ENCODE data around the gene TNFAIP8L1.
"Not testable (repeated sequence)": the region's sequence is repeated elsewhere in the genome, so short reads cannot be mapped to it uniquely, and the experiment has no call there.

TNFAIP8L1 gene

GRCh38 chr19:4638828-4639530 is at the start of gene TNFAIP8L1:
TNFAIP8L1 (plus strand) TSS chr19:4639516; CDS start chr19:4651870, 12,354 bp downstream.
- peak; percentile 99 for DNase-seq (ENCODE audit: low read depth)

- DNase-seq (ENCODE audit: low read depth): no peak
Measured at GRCh38 chr19:4589579-4590410, 49.5 kb upstream of the TNFAIP8L1 start.

- DNase-seq (ENCODE audit: low read depth): no peak
Measured at GRCh38 chr19:4590559-4590958, 48.8 kb upstream of the TNFAIP8L1 start.

GRCh38 chr19:4591320-4591719 is 48.0 kb upstream of the TNFAIP8L1 start:
- no peak for DNase-seq (ENCODE audit: low read depth)

- DNase-seq (ENCODE audit: low read depth): no peak
Measured at GRCh38 chr19:4592445-4592844, 46.9 kb upstream of the TNFAIP8L1 start.

- DNase-seq (ENCODE audit: low read depth): no peak
Measured at GRCh38 chr19:4593409-4593851, 45.9 kb upstream of the TNFAIP8L1 start.

- no peak for DNase-seq (ENCODE audit: low read depth)
Measured at GRCh38 chr19:4594201-4594600, 45.1 kb upstream of the TNFAIP8L1 start.

GRCh38 chr19:4595158-4595557 is 44.2 kb upstream of the TNFAIP8L1 start:
- DNase-seq (ENCODE audit: low read depth): not testable (repeated sequence)

- no peak for DNase-seq (ENCODE audit: low read depth)
Measured at GRCh38 chr19:4596033-4596904, 43.0 kb upstream of the TNFAIP8L1 start.

GRCh38 chr19:4597278-4597974 is 41.9 kb upstream of the TNFAIP8L1 start:
- no peak for DNase-seq (ENCODE audit: low read depth)

GRCh38 chr19:4597975-4598671 is 41.2 kb upstream of the TNFAIP8L1 start:
- DNase-seq (ENCODE audit: low read depth): peak; percentile 45

GRCh38 chr19:4598712-4599111 is 40.6 kb upstream of the TNFAIP8L1 start:
- no peak for DNase-seq (ENCODE audit: low read depth)

GRCh38 chr19:4600082-4600481 is 39.2 kb upstream of the TNFAIP8L1 start:
- no peak for DNase-seq (ENCODE audit: low read depth)

GRCh38 chr19:4600893-4601292 is 38.4 kb upstream of the TNFAIP8L1 start:
- no peak for DNase-seq (ENCODE audit: low read depth)

- DNase-seq (ENCODE audit: low read depth): no peak
Measured at GRCh38 chr19:4602173-4602788, 37.0 kb upstream of the TNFAIP8L1 start.

GRCh38 chr19:4602915-4603314 is 36.4 kb upstream of the TNFAIP8L1 start:
- DNase-seq (ENCODE audit: low read depth): no peak

- no peak for DNase-seq (ENCODE audit: low read depth)
Measured at GRCh38 chr19:4604912-4605311, 34.4 kb upstream of the TNFAIP8L1 start.

GRCh38 chr19:4606181-4606580 is 33.1 kb upstream of the TNFAIP8L1 start:
- no peak for DNase-seq (ENCODE audit: low read depth)

- DNase-seq (ENCODE audit: low read depth): no peak
Measured at GRCh38 chr19:4606921-4607678, 32.2 kb upstream of the TNFAIP8L1 start.

Data from activated T-cell treated with anti-CD3 and anti-CD28 coated beads for 48 hours (primary cell).